ENCODE data around the gene LMO3. TPM values are rescaled to one million over a fixed set of nuclear protein-coding genes. Genes with fewer than 3 reads are reported as not detected.
"Not testable (repeated sequence)": the region's sequence is repeated elsewhere in the genome, so short reads cannot be mapped to it uniquely, and the experiment has no call there.

LMO3 gene
- total RNA-seq, 1 donor from 2014 or later: 0.78 TPM

GRCh38 chr12:16552301-16552700 is 53.7 kb downstream of the LMO3 start:
- no peak overlapping the region for H3K27ac Mint-ChIP-seq (ENCODE audit: unreplicated experiment)
- no peak for TF ChIP-seq CTCF (IDR thresholded peaks at IDR 0.05; ENCODE audit: partially characterized antibody, unreplicated experiment)
- H3K4me3 Mint-ChIP-seq (ENCODE audit: unreplicated experiment): no peak overlapping the region
- no peaks in the 10 kb centered on the region for H3K9me3 Mint-ChIP-seq (ENCODE audit: unreplicated experiment)
- DNase-seq: no peak
- H3K27me3 Mint-ChIP-seq (ENCODE audit: unreplicated experiment): no peaks in the 10 kb centered on the region
- peaks cover 1% of the 10 kb centered on the region for H3K4me1 Mint-ChIP-seq (ENCODE audit: low read depth, unreplicated experiment)
- H3K36me3 Mint-ChIP-seq (ENCODE audit: unreplicated experiment): no peaks in the 10 kb centered on the region

- Mint-ChIP-seq H3K36me3 (ENCODE audit: unreplicated experiment) (no peaks in the 10 kb centered on the region), H3K27me3 (ENCODE audit: unreplicated experiment) (no peaks in the 10 kb centered on the region), H3K4me3 (ENCODE audit: unreplicated experiment) (no peak overlapping the region), H3K4me1 (ENCODE audit: low read depth, unreplicated experiment) (no peaks in the 10 kb centered on the region), H3K27ac (ENCODE audit: unreplicated experiment) (no peak overlapping the region), H3K9me3 (ENCODE audit: unreplicated experiment) (no peaks in the 10 kb centered on the region)
- TF ChIP-seq CTCF (IDR thresholded peaks at IDR 0.05; ENCODE audit: partially characterized antibody, unreplicated experiment): no peak
- no peak for DNase-seq
Measured at GRCh38 chr12:16545836-16546235, 60.1 kb downstream of the LMO3 start.

GRCh38 chr12:16542586-16542985 is 63.4 kb downstream of the LMO3 start:
- Mint-ChIP-seq H3K27me3 (ENCODE audit: unreplicated experiment) (no peaks in the 10 kb centered on the region), H3K4me3 (ENCODE audit: unreplicated experiment) (no peak overlapping the region), H3K4me1 (ENCODE audit: low read depth, unreplicated experiment) (no peaks in the 10 kb centered on the region), H3K9me3 (ENCODE audit: unreplicated experiment) (no peaks in the 10 kb centered on the region), H3K27ac (ENCODE audit: unreplicated experiment) (no peak overlapping the region), H3K36me3 (ENCODE audit: unreplicated experiment) (peaks cover 6% of the 10 kb centered on the region)
- DNase-seq: no peak
- TF ChIP-seq CTCF (IDR thresholded peaks at IDR 0.05; ENCODE audit: partially characterized antibody, unreplicated experiment): no peak

GRCh38 chr12:16537652-16538051 is 68.3 kb downstream of the LMO3 start:
- H3K9me3 Mint-ChIP-seq (ENCODE audit: unreplicated experiment); H3K4me3 Mint-ChIP-seq (ENCODE audit: unreplicated experiment); H3K4me1 Mint-ChIP-seq (ENCODE audit: low read depth, unreplicated experiment); H3K27me3 Mint-ChIP-seq (ENCODE audit: unreplicated experiment); DNase-seq; H3K27ac Mint-ChIP-seq (ENCODE audit: unreplicated experiment): not testable (repeated sequence)
- H3K36me3 Mint-ChIP-seq (ENCODE audit: unreplicated experiment): peaks cover 14% of the 10 kb centered on the region

- Mint-ChIP-seq H3K36me3 (ENCODE audit: unreplicated experiment) (peaks cover 9% of the 10 kb centered on the region), H3K9me3 (ENCODE audit: unreplicated experiment) (no peaks in the 10 kb centered on the region), H3K4me3 (ENCODE audit: unreplicated experiment) (no peak overlapping the region), H3K27me3 (ENCODE audit: unreplicated experiment) (no peaks in the 10 kb centered on the region), H3K4me1 (ENCODE audit: low read depth, unreplicated experiment) (no peaks in the 10 kb centered on the region), H3K27ac (ENCODE audit: unreplicated experiment) (no peak overlapping the region)
- no peak for TF ChIP-seq CTCF (IDR thresholded peaks at IDR 0.05; ENCODE audit: partially characterized antibody, unreplicated experiment)
- DNase-seq: no peak
Measured at GRCh38 chr12:16531621-16532020, 74.3 kb downstream of the LMO3 start.
